SK-N-SH (cell line): Measurements from ENCODE around the gene FKBP2. TPM values are rescaled to one million over a fixed set of nuclear protein-coding genes. Genes with fewer than 3 reads are reported as not detected.

Experiments
- CTCF ChIA-PET: fragments of 300-600, 350-600 bp; formaldehyde crosslinking; extraction: SDS; loops from one replicate; lab custom pipeline; 2021; lab: Yijun Ruan, JAX
- POLR2A ChIA-PET: fragments of 350-600 bp; sonication (Branson Sonifier 250); formaldehyde crosslinking; extraction: SDS; loops from one replicate; lab custom pipeline; 2020; ENCODE audit warnings: antibody characterized with exemption, inconsistent platforms; lab: Yijun Ruan, JAX
- DNase-seq: peaks from one replicate; pipeline ENCODE4 v3.0.0; 2012
- H2AFZ ChIP-seq: fragments of 200-600 bp; sonication (generic); 2 replicates; pipeline ENCODE4 v1.8.1; 2016; ENCODE audit warnings: antibody characterized with exemption, mild to moderate bottlenecking, low read depth
- H3F3A ChIP-seq: fragments of 200-600 bp; sonication (generic); replicated peaks from 2 replicates; pipeline ENCODE3; 2016; ENCODE audit warnings: antibody characterized with exemption, mild to moderate bottlenecking; ENCODE audit not compliant: insufficient read depth
- H3K27ac ChIP-seq, 2 experiments: fragments of 200-500 bp in 1 of 2; fragments of 200-600 bp in 1 of 2; sonication (Bioruptor generic) in 1 of 2; sonication (generic), shearing (Covaris generic) in 1 of 2; 2 replicates each; pipeline versions ENCODE4 v1.5.1 to v1.6.1; 2014 to 2016; ENCODE audit warnings: low read depth in 2 of 2, inconsistent platforms in 1 of 2, low read length in 1 of 2, mild to moderate bottlenecking in 1 of 2, mixed read lengths in 1 of 2
- H3K27me3 ChIP-seq: fragments of 200-600 bp; sonication (generic), shearing (Covaris generic); 2 replicates; pipeline ENCODE4 v1.6.1; 2016; ENCODE audit warnings: mixed run types; ENCODE audit not compliant: insufficient read depth
- H3K36me3 ChIP-seq, 2 experiments: fragments of 200-500 bp in 1 of 2; fragments of 200-600 bp in 1 of 2; sonication (Bioruptor generic) in 1 of 2; sonication (generic) in 1 of 2; replicated peaks in 1 of 2; 2 replicates each; pipeline versions ENCODE3 to v1.5.1; 2014 to 2016; ENCODE audit warnings: low read length in 1 of 2, mild to moderate bottlenecking in 1 of 2; ENCODE audit not compliant: insufficient read depth in 2 of 2, control insufficient read depth in 1 of 2
- H3K4me1 ChIP-seq, 2 experiments: fragments of 200-500 bp in 1 of 2; fragments of 200-600 bp in 1 of 2; sonication (Bioruptor generic) in 1 of 2; sonication (generic), shearing (Covaris generic) in 1 of 2; 2 replicates each; pipeline versions ENCODE4 v1.5.1 to v1.6.1; 2014 to 2016; ENCODE audit warnings: low read depth in 1 of 2, low read length in 1 of 2, mixed run types in 1 of 2; ENCODE audit not compliant: insufficient read depth in 2 of 2, control insufficient read depth in 1 of 2
- H3K4me2 ChIP-seq: fragments of 200-600 bp; sonication (generic), shearing (Covaris generic); 2 replicates; pipeline ENCODE4 v1.6.1; 2017; ENCODE audit warnings: mixed run types
- H3K4me3 ChIP-seq, 2 experiments: fragments of 200-500 bp in 1 of 2; fragments of 200-600 bp in 1 of 2; sonication (Bioruptor generic) in 1 of 2; sonication (generic), shearing (Covaris generic) in 1 of 2; 2 replicates each; pipeline versions ENCODE4 v1.5.1 to v1.8.1; 2014 to 2016; ENCODE audit warnings: low read depth in 2 of 2, inconsistent platforms in 1 of 2, low read length in 1 of 2, mild to moderate bottlenecking in 1 of 2, mixed read lengths in 1 of 2, moderate library complexity in 1 of 2
- H3K79me2 ChIP-seq: fragments of 200-600 bp; sonication (generic); 2 replicates; pipeline ENCODE4 v1.8.1; 2017; ENCODE audit warnings: mild to moderate bottlenecking; ENCODE audit not compliant: insufficient read depth
- H3K9ac ChIP-seq: fragments of 200-600 bp; sonication (generic); 2 replicates; pipeline ENCODE4 v1.6.1; 2017; ENCODE audit warnings: mixed run types
- H3K9me2 ChIP-seq: fragments of 200-600 bp; sonication (generic); 2 replicates; pipeline ENCODE4 v1.6.1; 2017; ENCODE audit warnings: mixed run types
- H3K9me3 ChIP-seq: fragments of 200-600 bp; sonication (generic); 2 replicates; pipeline ENCODE4 v1.6.1; 2017; ENCODE audit warnings: mixed run types, mild to moderate bottlenecking, moderate library complexity
- H4K20me1 ChIP-seq: fragments of 200-600 bp; sonication (generic); 2 replicates; pipeline ENCODE4 v1.6.1; 2017; ENCODE audit warnings: mild to moderate bottlenecking, mixed run types; ENCODE audit not compliant: insufficient read depth
- CHD2 ChIP-seq: fragments of 150-350 bp; IDR thresholded peaks from 2 replicates; pipeline ENCODE4 v1.6.1; 2018; ENCODE audit warnings: low read length; ENCODE audit not compliant: partially characterized antibody
- EZH2phosphoT487 ChIP-seq: fragments of 200-600 bp; sonication (generic); IDR thresholded peaks from 2 replicates; pipeline ENCODE4 v1.6.1; 2017; ENCODE audit warnings: low read depth, mixed run types, mild to moderate bottlenecking, antibody characterized with exemption, moderate library complexity, borderline replicate concordance
- FOSL2 ChIP-seq: IDR thresholded peaks from 2 replicates; pipeline ENCODE4 v1.4.0; 2012; ENCODE audit warnings: low read depth, mild to moderate bottlenecking, moderate library complexity, borderline replicate concordance
- FOXM1 ChIP-seq: IDR thresholded peaks from 2 replicates; pipeline ENCODE4 v1.4.0; 2012; ENCODE audit warnings: low read depth, mild to moderate bottlenecking
- MAX ChIP-seq: IDR thresholded peaks from 2 replicates; pipeline ENCODE4 v1.4.0; 2012; ENCODE audit warnings: low read depth
- MXI1 ChIP-seq: IDR thresholded peaks from 2 replicates; pipeline ENCODE4 v1.6.1; 2012; ENCODE audit warnings: mild to moderate bottlenecking, low read depth, low read length, improper control_type of control experiment
- NFIC ChIP-seq: IDR thresholded peaks from 2 replicates; pipeline ENCODE4 v1.4.0; 2012; ENCODE audit warnings: borderline replicate concordance
- NRF1 ChIP-seq: IDR thresholded peaks from 2 replicates; pipeline ENCODE4 v1.6.1; 2012; ENCODE audit warnings: low read depth, mild to moderate bottlenecking, low read length
- RXRA ChIP-seq: IDR thresholded peaks from 2 replicates; pipeline ENCODE4 v1.4.0; 2012; ENCODE audit warnings: low read depth, mild to moderate bottlenecking, borderline replicate concordance
- SIN3A ChIP-seq: IDR thresholded peaks from 2 replicates; pipeline ENCODE4 v1.6.1; 2012; ENCODE audit warnings: low read depth, mild to moderate bottlenecking, low read length, moderate library complexity, borderline replicate concordance
- SMC3 ChIP-seq: IDR thresholded peaks from 2 replicates; pipeline ENCODE4 v1.6.1; 2012; ENCODE audit warnings: low read depth, low read length, improper control_type of control experiment
- TAF1 ChIP-seq: IDR thresholded peaks from 2 replicates; pipeline ENCODE4 v1.6.1; 2012; ENCODE audit warnings: low read depth, mild to moderate bottlenecking, low read length, moderate library complexity, borderline replicate concordance
- USF1 ChIP-seq: IDR thresholded peaks from 2 replicates; pipeline ENCODE4 v1.4.0; 2012; ENCODE audit warnings: low read depth, borderline replicate concordance
- YY1 ChIP-seq: IDR thresholded peaks from 2 replicates; pipeline ENCODE4 v1.4.0; 2012; ENCODE audit warnings: low read depth, mild to moderate bottlenecking
- WGBS: methylation state at CpG from one replicate; pipeline ENCODE4 v1.1.6; 2017; ENCODE audit warnings: low lambda C conversion rate; 5-methylcytosine and 5-hydroxymethylcytosine counted together
- polyA plus RNA-seq, 3 experiments: library from polyadenylated mRNA; depleted of rRNA; stranded (reverse); fragments of >200 nt; gene quantifications; 2 replicates each; pipeline ENCODE4 v1.2.3, GENCODE V29; 2012
- TF ChIP-seq, protein P1 (sequence below): fragments of 200-600 bp; sonication (generic); IDR thresholded peaks from 2 replicates; pipeline ENCODE4 v1.6.1; 2017; ENCODE audit warnings: antibody characterized with exemption, mild to moderate bottlenecking, moderate library complexity
- TF ChIP-seq, protein P2 (sequence below): fragments of 150-350 bp; IDR thresholded peaks from 2 replicates; pipeline ENCODE4 v1.6.1; 2017; ENCODE audit warnings: antibody characterized with exemption, low read length, low read depth, borderline replicate concordance

The FKBP2 gene
- polyA plus RNA-seq, 1 of the 3 experiments (the other 2 are of a cell fraction) = 127 TPM

DNA sequence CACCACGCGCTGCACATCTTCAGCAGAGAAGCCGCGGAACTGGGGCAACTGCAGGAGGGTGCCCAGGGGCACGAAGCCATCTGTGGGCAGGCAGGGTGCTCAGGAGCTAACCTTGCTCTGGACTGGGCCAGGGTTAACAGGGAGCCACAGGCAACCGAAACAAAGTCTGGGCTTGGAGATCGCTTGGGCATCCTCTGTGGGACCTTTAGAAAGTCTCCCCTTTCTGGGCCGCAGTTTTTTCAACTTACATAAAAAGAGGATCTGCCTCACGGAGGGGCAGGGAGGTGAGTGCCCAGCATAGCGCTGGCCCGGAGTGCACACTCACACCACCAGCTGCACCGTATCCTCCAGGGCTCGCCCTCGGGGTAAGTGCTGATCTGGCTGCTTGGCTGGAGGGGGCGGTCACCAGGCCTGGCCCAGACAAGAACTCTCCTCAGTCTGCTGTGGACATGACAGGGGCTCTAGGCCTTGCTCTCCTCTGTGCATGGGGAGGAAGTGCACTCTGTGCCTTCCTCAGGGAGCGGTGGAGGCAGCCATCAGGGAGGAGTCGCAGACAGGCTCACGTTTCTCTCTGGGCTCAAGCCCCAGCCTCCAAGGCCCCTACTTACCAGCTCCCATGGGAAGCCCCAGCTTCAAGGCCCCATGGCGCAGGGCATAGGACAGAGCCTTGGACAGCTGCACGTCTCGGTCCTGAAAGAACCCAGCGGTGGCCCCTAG, 15.8 kb upstream of the FKBP2 start:
- Histone ChIP-seq H3K4me1 (peaks cover 9 to 34% of the 10 kb centered on the region in 2 experiments; a peak in 2 of 4 replicates), H4K20me1 (no peaks in the 10 kb centered on the region), H3K4me3 (peak overlapping the region; percentile 88 to 97), H3K27ac (peak overlapping the region; percentile 47 to 88; a peak in 3 of 4 replicates), H3K9me3 (no peaks in the 10 kb centered on the region), H3F3A (peaks cover 6% of the 10 kb centered on the region), H3K9ac (peak overlapping the region; percentile 75), H3K79me2 (peaks cover 42% of the 10 kb centered on the region), H3K27me3 (no peaks in the 10 kb centered on the region), H2AFZ (no peak overlapping the region), H3K4me2 (peak overlapping the region; percentile 98), H3K36me3 (peaks cover 0 to 14% of the 10 kb centered on the region in 2 experiments), H3K9me2 (no peaks in the 10 kb centered on the region)
- ChIA-PET POLR2A (interaction anchor here (0.7 to 1.0 kb wide), 4 partner anchors 16 to 22 kb away, joined by 3 read pairs; partner anchors contain the start of gene FKBP2), CTCF (interaction anchor here (0.8 to 5.2 kb wide), 6 partner anchors 14 to 79 kb away, joined by 3 to 36 read pairs (median 4); partner anchors contain the start of genes FERMT3 and PLCB3)
- peak; percentile 33 for DNase-seq
- no peak for TF ChIP-seq NFIC
- no peak for TF ChIP-seq SMC3
- TF ChIP-seq MXI1 = no peak
- TF ChIP-seq, protein P1, sequence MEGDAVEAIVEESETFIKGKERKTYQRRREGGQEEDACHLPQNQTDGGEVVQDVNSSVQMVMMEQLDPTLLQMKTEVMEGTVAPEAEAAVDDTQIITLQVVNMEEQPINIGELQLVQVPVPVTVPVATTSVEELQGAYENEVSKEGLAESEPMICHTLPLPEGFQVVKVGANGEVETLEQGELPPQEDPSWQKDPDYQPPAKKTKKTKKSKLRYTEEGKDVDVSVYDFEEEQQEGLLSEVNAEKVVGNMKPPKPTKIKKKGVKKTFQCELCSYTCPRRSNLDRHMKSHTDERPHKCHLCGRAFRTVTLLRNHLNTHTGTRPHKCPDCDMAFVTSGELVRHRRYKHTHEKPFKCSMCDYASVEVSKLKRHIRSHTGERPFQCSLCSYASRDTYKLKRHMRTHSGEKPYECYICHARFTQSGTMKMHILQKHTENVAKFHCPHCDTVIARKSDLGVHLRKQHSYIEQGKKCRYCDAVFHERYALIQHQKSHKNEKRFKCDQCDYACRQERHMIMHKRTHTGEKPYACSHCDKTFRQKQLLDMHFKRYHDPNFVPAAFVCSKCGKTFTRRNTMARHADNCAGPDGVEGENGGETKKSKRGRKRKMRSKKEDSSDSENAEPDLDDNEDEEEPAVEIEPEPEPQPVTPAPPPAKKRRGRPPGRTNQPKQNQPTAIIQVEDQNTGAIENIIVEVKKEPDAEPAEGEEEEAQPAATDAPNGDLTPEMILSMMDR = no peak
- no peak for TF ChIP-seq NRF1
- no peak for TF ChIP-seq MAX
- no peak for TF ChIP-seq USF1
- TF ChIP-seq TAF1 = no peak
- no peak for TF ChIP-seq FOXM1
- TF ChIP-seq, protein P2, sequence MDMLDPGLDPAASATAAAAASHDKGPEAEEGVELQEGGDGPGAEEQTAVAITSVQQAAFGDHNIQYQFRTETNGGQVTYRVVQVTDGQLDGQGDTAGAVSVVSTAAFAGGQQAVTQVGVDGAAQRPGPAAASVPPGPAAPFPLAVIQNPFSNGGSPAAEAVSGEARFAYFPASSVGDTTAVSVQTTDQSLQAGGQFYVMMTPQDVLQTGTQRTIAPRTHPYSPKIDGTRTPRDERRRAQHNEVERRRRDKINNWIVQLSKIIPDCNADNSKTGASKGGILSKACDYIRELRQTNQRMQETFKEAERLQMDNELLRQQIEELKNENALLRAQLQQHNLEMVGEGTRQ = no peak
- TF ChIP-seq SIN3A = no peak
- no peak for TF ChIP-seq CHD2
- no peak for TF ChIP-seq FOSL2
- TF ChIP-seq EZH2phosphoT487 = no peak
- no peak for TF ChIP-seq YY1
- no peak for TF ChIP-seq RXRA
- 60% methylated on average over 15 of the region's 22 CpGs for WGBS
